ENCODE measurements around the gene SYTL3. TPM values are rescaled to one million over a fixed set of nuclear protein-coding genes. Genes with fewer than 3 reads are reported as not detected.
A peak's percentile ranks its signal among the peaks of the same experiment; 100 is the strongest.

The SYTL3 gene
- total RNA-seq, 1 experiment from 2014 or later, result 0.09 TPM

DNA sequence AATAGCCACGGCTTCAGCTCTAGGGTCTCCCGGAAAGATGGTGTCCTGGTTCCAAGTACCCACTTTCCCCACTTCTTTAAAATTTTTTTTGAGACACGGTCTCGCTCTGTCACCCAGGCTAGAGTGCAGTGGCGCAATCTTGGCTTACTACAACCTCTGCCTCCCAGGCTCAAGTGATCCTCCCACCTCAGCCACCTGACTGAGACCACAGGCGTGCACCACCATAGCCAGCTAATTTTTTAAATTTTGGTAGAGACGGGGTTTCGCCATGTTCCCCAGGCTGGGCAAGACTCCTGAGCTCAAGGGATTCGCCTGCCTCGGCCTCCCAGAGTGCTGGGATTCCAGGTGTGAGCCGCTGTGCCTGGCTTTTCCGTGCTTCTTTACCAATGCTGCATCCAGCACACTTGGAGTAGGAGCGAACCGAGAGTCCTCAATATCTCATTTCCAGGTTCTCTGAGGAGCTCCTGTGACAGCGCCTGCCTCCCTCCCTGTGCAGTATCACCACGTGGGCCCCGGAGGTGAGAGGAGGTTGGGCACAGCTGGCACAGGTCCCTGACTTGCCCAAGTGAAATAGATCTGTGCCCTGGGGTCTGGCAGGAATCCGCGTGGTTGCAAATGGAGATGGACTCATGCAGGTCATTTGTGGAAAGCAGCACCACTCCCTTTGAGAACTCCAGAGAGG is 132.0 kb downstream of the SYTL3 start:
- Histone ChIP-seq H3K4me2 (ENCODE audit: insufficient read depth, insufficient read length, low read length) (no peak overlapping the region), H2BK12ac (ENCODE audit: insufficient read length, low read depth, low read length) (no peak overlapping the region), H3K79me2 (ENCODE audit: insufficient read depth, low read length) (no peaks in the 10 kb centered on the region), H4K91ac (ENCODE audit: insufficient read length, low read depth, low read length) (no peak overlapping the region), H2BK20ac (ENCODE audit: low read depth, low read length, poor library complexity, severe bottlenecking) (no peak overlapping the region), H2AFZ (ENCODE audit: low read length) (no peak overlapping the region), H3K9ac (ENCODE audit: extremely low read depth, insufficient read length, low read length) (no peak overlapping the region), H2BK5ac (ENCODE audit: insufficient read length, low read length) (no peak overlapping the region), H3K9me3 (ENCODE audit: control insufficient read depth, low read depth, low read length) (no peaks in the 10 kb centered on the region), H3K14ac (ENCODE audit: insufficient read depth, low read length) (no peak overlapping the region), H3K56ac (ENCODE audit: insufficient read length, low read depth, low read length) (no peak overlapping the region), H2AK5ac (ENCODE audit: insufficient read length, low read length) (no peak overlapping the region), H3K18ac (ENCODE audit: insufficient read length, low read depth, low read length) (no peak overlapping the region), H3K27me3 (ENCODE audit: insufficient read depth, low read length) (no peaks in the 10 kb centered on the region), H2BK15ac (ENCODE audit: low read depth, low read length) (no peak overlapping the region), H3K79me1 (ENCODE audit: insufficient read depth, low read depth, low read length, poor library complexity, severe bottlenecking) (peaks cover 13% of the 10 kb centered on the region), H3K27ac (ENCODE audit: insufficient read length, low read depth, low read length) (no peak overlapping the region), H4K8ac (replicated peaks; ENCODE audit: insufficient read length, low read depth, low read length) (no peak overlapping the region), H3K4ac (ENCODE audit: low read depth, low read length) (no peak overlapping the region), H4K20me1 (ENCODE audit: control insufficient read depth, insufficient read depth, insufficient read length) (no peaks in the 10 kb centered on the region), H3K23me2 (ENCODE audit: insufficient read length, low read depth, low read length, poor library complexity, severe bottlenecking) (no peaks in the 10 kb centered on the region), H4K5ac (ENCODE audit: insufficient read length, low read depth, low read length) (no peak overlapping the region), H2BK120ac (ENCODE audit: low read depth, low read length, poor library complexity, severe bottlenecking) (peak overlapping the region; percentile 14), H3T11ph (ENCODE audit: low read length) (no peak overlapping the region), H3K23ac (ENCODE audit: insufficient read length, low read depth, low read length) (no peak overlapping the region), H3K4me1 (ENCODE audit: insufficient read depth, low read length) (no peaks in the 10 kb centered on the region)
- no peak for DNase-seq
- no peak overlapping the region for H3K4me3 Mint-ChIP-seq
- H3K36me3 Mint-ChIP-seq (ENCODE audit: insufficient read depth in 1 of 3, low read depth in 3 of 3), result peaks cover 78 to 94% (median 91%) of the 10 kb centered on the region in 3 experiments
- H3K27me3 Mint-ChIP-seq (ENCODE audit: low read depth), result no peaks in the 10 kb centered on the region
- no CpG with 5 or more reads among the region's 19 CpGs for WGBS (ENCODE audit: extremely low coverage, insufficient read length, low lambda C conversion rate)
- no peaks in the 10 kb centered on the region for H3K9me3 Mint-ChIP-seq
- H3K27ac Mint-ChIP-seq, result peak overlapping the region; percentile 39 to 80 (median 65); a peak in 5 of 7 replicates
- H3K4me1 Mint-ChIP-seq, result peaks cover 5 to 10% of the 10 kb centered on the region in 2 experiments; a peak in 3 of 4 replicates
- TF ChIP-seq, protein P1, sequence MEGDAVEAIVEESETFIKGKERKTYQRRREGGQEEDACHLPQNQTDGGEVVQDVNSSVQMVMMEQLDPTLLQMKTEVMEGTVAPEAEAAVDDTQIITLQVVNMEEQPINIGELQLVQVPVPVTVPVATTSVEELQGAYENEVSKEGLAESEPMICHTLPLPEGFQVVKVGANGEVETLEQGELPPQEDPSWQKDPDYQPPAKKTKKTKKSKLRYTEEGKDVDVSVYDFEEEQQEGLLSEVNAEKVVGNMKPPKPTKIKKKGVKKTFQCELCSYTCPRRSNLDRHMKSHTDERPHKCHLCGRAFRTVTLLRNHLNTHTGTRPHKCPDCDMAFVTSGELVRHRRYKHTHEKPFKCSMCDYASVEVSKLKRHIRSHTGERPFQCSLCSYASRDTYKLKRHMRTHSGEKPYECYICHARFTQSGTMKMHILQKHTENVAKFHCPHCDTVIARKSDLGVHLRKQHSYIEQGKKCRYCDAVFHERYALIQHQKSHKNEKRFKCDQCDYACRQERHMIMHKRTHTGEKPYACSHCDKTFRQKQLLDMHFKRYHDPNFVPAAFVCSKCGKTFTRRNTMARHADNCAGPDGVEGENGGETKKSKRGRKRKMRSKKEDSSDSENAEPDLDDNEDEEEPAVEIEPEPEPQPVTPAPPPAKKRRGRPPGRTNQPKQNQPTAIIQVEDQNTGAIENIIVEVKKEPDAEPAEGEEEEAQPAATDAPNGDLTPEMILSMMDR (conservative IDR thresholded peaks at IDR 0.05), result no peak

Data from H9 (cell line).